Measurements from ENCODE around the gene MITF.

The MITF gene

GRCh38 chr3:69878254-69878653, 139.0 kb downstream of the MITF start:
- Histone ChIP-seq H3K4me1 (ENCODE audit: low read length) (peaks cover 7% of the 10 kb centered on the region), H3K9ac (ENCODE audit: low read length) (no peak overlapping the region), H3K79me2 (ENCODE audit: low read length) (no peaks in the 10 kb centered on the region), H3K27ac (ENCODE audit: low read length) (no peak overlapping the region), H4K20me1 (ENCODE audit: insufficient read depth, low read length) (no peaks in the 10 kb centered on the region), H3K4me3 (ENCODE audit: low read length) (no peak overlapping the region), H3K36me3 (replicated peaks; ENCODE audit: low read depth, low read length) (no peaks in the 10 kb centered on the region), H2AFZ (ENCODE audit: low read depth, low read length) (no peak overlapping the region), H3K9me3 (ENCODE audit: insufficient read depth, low read length) (no peaks in the 10 kb centered on the region), H3K27me3 (ENCODE audit: low read depth, low read length) (no peaks in the 10 kb centered on the region; the same call in 1 of the 2 replicates), H3K4me2 (ENCODE audit: low read length) (no peak overlapping the region)
- no peak for TF ChIP-seq EZH2phosphoT487 (IDR thresholded peaks at IDR 0.05; ENCODE audit: low read depth)
- TF ChIP-seq, protein P1, sequence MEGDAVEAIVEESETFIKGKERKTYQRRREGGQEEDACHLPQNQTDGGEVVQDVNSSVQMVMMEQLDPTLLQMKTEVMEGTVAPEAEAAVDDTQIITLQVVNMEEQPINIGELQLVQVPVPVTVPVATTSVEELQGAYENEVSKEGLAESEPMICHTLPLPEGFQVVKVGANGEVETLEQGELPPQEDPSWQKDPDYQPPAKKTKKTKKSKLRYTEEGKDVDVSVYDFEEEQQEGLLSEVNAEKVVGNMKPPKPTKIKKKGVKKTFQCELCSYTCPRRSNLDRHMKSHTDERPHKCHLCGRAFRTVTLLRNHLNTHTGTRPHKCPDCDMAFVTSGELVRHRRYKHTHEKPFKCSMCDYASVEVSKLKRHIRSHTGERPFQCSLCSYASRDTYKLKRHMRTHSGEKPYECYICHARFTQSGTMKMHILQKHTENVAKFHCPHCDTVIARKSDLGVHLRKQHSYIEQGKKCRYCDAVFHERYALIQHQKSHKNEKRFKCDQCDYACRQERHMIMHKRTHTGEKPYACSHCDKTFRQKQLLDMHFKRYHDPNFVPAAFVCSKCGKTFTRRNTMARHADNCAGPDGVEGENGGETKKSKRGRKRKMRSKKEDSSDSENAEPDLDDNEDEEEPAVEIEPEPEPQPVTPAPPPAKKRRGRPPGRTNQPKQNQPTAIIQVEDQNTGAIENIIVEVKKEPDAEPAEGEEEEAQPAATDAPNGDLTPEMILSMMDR (IDR thresholded peaks at IDR 0.05; ENCODE audit: low read depth, low read length), result no peak

DNA sequence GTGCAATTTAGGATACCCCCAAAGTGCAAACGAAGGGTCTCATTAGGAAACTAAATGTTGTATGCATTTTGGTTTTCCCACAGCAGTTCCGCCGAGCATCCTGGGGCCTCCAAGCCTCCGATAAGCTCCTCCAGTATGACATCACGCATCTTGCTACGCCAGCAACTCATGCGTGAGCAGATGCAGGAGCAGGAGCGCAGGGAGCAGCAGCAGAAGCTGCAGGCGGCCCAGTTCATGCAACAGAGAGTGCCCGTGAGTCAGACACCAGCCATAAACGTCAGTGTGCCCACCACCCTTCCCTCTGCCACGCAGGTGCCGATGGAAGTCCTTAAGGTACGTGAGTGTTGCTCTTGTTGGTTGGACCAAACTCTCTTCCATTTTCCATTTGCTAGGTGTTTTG, 139.8 kb downstream of the MITF start:
- TF ChIP-seq, protein P1 (IDR thresholded peaks at IDR 0.05; ENCODE audit: low read depth, low read length), result no peak
- no peak for TF ChIP-seq EZH2phosphoT487 (IDR thresholded peaks at IDR 0.05; ENCODE audit: low read depth)
- Histone ChIP-seq H3K9me3 (ENCODE audit: insufficient read depth, low read length) (no peaks in the 10 kb centered on the region), H3K4me3 (ENCODE audit: low read length) (no peak overlapping the region), H3K36me3 (replicated peaks; ENCODE audit: low read depth, low read length) (no peaks in the 10 kb centered on the region), H3K9ac (ENCODE audit: low read length) (no peak overlapping the region), H3K27me3 (ENCODE audit: low read depth, low read length) (no peaks in the 10 kb centered on the region; the same call in 1 of the 2 replicates), H3K4me2 (ENCODE audit: low read length) (no peak overlapping the region), H3K27ac (ENCODE audit: low read length) (no peak overlapping the region), H2AFZ (ENCODE audit: low read depth, low read length) (no peak overlapping the region), H3K4me1 (ENCODE audit: low read length) (peaks cover 7% of the 10 kb centered on the region), H3K79me2 (ENCODE audit: low read length) (no peaks in the 10 kb centered on the region), H4K20me1 (ENCODE audit: insufficient read depth, low read length) (no peaks in the 10 kb centered on the region)

DNA sequence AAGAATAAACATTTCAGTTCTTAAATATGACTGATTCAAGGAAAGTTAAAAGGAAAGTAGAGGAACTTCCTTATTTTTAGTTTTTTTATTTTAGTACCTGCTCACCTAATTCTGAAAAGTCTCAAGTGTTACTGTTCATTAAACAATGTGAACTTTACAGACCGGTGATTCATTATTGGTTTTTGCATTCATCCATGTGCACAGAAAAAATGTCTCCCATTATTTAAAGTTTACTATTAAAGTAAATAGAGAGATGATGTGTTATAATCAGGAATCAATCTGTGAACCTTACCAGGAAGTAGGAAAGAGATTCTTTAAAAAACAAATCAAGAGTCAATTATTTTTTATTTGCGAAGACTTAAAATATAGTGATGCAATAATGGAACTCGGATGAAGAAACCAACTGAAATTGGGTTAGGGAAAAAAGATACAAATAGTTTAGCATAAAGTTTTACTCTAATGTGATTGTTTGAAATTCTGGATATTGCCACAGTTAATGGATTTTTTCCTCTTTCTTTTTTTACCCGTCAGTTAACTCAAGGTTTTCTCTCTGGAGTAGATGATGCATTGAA, 140.9 kb downstream of the MITF start:
- Histone ChIP-seq H3K4me2 (ENCODE audit: low read length) (no peak overlapping the region), H3K4me3 (ENCODE audit: low read length) (no peak overlapping the region)

GRCh38 chr3:69881051-69881450, 141.8 kb downstream of the MITF start:
- no peak overlapping the region for H3K9ac ChIP-seq (ENCODE audit: low read length)
- H3K79me2 ChIP-seq (ENCODE audit: low read length), result no peaks in the 10 kb centered on the region
- H3K27ac ChIP-seq (ENCODE audit: low read length), result no peak overlapping the region
- no peak overlapping the region for H2AFZ ChIP-seq (ENCODE audit: low read depth, low read length)
- H3K36me3 ChIP-seq (replicated peaks; ENCODE audit: low read depth, low read length), result no peaks in the 10 kb centered on the region
- H3K9me3 ChIP-seq (ENCODE audit: insufficient read depth, low read length), result no peaks in the 10 kb centered on the region
- H3K27me3 ChIP-seq (ENCODE audit: low read depth, low read length), result no peaks in the 10 kb centered on the region; the same call in 1 of the 2 replicates
- peaks cover 7% of the 10 kb centered on the region for H3K4me1 ChIP-seq (ENCODE audit: low read length)
- TF ChIP-seq, protein P1 (IDR thresholded peaks at IDR 0.05; ENCODE audit: low read depth, low read length), result no peak
- TF ChIP-seq EZH2phosphoT487 (IDR thresholded peaks at IDR 0.05; ENCODE audit: low read depth), result no peak
- H3K4me2 ChIP-seq (ENCODE audit: low read length), result no peak overlapping the region
- H3K4me3 ChIP-seq (ENCODE audit: low read length), result no peak overlapping the region
- H4K20me1 ChIP-seq (ENCODE audit: insufficient read depth, low read length), result no peaks in the 10 kb centered on the region

More for the DNA sequence above, 140.9 kb downstream of the MITF start:
- H3K36me3 ChIP-seq (replicated peaks; ENCODE audit: low read depth, low read length), result no peaks in the 10 kb centered on the region
- no peak overlapping the region for H3K9ac ChIP-seq (ENCODE audit: low read length)
- no peak for TF ChIP-seq EZH2phosphoT487 (IDR thresholded peaks at IDR 0.05; ENCODE audit: low read depth)
- TF ChIP-seq, protein P1 (IDR thresholded peaks at IDR 0.05; ENCODE audit: low read depth, low read length), result no peak
- H3K9me3 ChIP-seq (ENCODE audit: insufficient read depth, low read length), result no peaks in the 10 kb centered on the region
- H3K27ac ChIP-seq (ENCODE audit: low read length), result no peak overlapping the region
- no peak overlapping the region for H2AFZ ChIP-seq (ENCODE audit: low read depth, low read length)
- no peaks in the 10 kb centered on the region; the same call in 1 of the 2 replicates for H3K27me3 ChIP-seq (ENCODE audit: low read depth, low read length)
- H4K20me1 ChIP-seq (ENCODE audit: insufficient read depth, low read length), result no peaks in the 10 kb centered on the region
- H3K4me1 ChIP-seq (ENCODE audit: low read length), result peaks cover 7% of the 10 kb centered on the region
- no peaks in the 10 kb centered on the region for H3K79me2 ChIP-seq (ENCODE audit: low read length)
